Dendritic cell treated with granulocyte-macrophage colony-stimulating factor and Interleukin-4, amounts not matched to agents 40 ng/mL and 50 ng/mL, for 4 days (primary cell): ENCODE results near the gene DCTN4.
"Not testable (repeated sequence)": the region's sequence is repeated elsewhere in the genome, so short reads cannot be mapped to it uniquely, and the experiment has no call there.

Experiments
- H3K27ac Mint-ChIP-seq: one replicate; pipeline ENCODE4 v1.8.0; 2022; ENCODE audit warnings: mild to moderate bottlenecking, mixed read lengths
- H3K27me3 Mint-ChIP-seq: one replicate; pipeline ENCODE4 v1.8.0; 2022; ENCODE audit warnings: mild to moderate bottlenecking, mixed read lengths
- H3K36me3 Mint-ChIP-seq: one replicate; pipeline ENCODE4 v1.8.0; 2022; ENCODE audit warnings: low read depth, mixed read lengths
- H3K4me1 Mint-ChIP-seq: one replicate; pipeline ENCODE4 v1.8.0; 2022; ENCODE audit warnings: low read depth, mixed read lengths
- H3K4me3 Mint-ChIP-seq: one replicate; pipeline ENCODE4 v1.8.0; 2022; ENCODE audit warnings: mild to moderate bottlenecking, moderate library complexity, mixed read lengths
- H3K9me3 Mint-ChIP-seq: one replicate; pipeline ENCODE4 v1.8.0; 2022; ENCODE audit warnings: mixed read lengths
- intact Hi-C: fragments of 100-400 bp; cut with micrococcal nuclease; formaldehyde crosslinking; loops from one replicate; pipeline ENCODE4 v1.15.0; 2022

Gene DCTN4

DNA sequence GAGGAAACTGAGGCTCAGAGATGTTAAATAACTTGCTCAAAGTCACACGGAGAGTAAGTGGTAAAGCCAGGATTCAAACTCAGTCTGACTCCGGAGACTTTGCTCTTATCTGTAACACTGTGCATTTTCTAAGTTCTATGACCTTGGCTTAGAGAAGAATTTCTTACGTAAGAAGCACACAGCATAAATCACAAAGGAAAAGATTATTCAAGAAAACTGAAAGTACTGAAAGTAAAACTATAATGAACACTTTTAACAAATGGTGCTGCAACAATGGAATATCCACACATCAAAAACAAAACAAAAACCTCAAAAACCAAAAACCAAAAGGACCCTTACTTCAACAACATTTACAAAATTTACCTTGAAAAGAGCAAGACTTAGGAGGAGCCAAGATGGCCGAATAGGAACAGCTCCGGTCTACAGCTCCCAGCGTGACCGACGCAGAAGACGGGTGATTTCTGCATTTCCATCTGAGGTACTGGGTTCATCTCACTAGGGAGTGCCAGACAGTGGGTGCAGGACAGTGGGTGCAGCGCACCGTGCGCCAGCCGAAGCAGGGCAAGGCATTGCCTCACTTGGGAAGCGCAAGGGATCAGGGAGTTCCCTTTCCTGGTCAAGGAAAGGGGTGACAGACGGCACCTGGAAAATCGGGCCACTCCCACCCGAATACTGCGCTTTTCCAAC, 16.2 kb downstream of the DCTN4 start:
- H3K9me3 Mint-ChIP-seq, H3K27ac Mint-ChIP-seq, H3K27me3 Mint-ChIP-seq, intact Hi-C loops, H3K4me3 Mint-ChIP-seq: not testable (repeated sequence)
- H3K4me1 Mint-ChIP-seq = peaks cover 56% of the 10 kb centered on the region
- peaks cover 74% of the 10 kb centered on the region for H3K36me3 Mint-ChIP-seq

DNA sequence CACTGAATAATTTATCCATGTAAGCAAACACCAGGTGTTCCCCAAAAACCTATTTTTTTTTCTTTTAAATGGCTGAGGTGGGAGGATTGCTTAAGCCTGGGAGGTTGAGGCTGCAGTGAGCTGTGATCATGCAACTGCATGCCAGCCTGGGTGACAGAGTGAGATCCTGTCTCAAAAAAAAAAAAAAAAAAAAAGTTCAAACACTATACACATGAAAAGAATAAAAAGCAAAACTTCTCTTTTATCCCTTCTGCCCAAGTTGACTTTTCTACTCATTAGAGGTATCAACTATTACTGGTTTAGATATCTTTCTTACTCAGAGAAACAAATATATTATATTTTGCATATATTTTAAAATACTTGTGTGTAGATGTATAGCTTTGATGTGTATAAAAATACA, 17.8 kb downstream of the DCTN4 start:
- Mint-ChIP-seq H3K36me3 (peaks cover 91% of the 10 kb centered on the region), H3K27ac (no peak overlapping the region), H3K4me3 (no peak overlapping the region), H3K4me1 (peaks cover 70% of the 10 kb centered on the region), H3K27me3 (no peaks in the 10 kb centered on the region), H3K9me3 (no peaks in the 10 kb centered on the region)
- intact Hi-C loops = no loop called here

DNA sequence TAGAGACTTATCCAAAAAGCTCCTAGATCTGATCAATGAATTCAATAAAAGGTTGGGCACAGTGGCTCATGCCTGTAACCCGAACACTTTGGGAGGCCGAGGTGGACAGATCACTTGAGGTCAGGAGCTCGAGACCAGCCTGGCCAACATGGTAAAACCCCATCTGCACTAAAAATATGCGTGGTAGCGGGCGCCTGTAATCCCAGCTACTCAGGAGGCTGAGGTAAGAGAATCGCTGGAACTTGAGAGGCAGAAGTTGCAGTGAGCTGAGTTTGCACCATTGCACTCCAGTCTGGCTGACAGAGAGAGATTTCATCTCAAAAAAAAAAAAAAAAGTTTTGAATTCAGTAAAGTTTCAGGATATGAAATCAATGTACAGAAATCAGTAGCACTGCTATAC, 20.0 kb downstream of the DCTN4 start:
- intact Hi-C loops = loop anchor here (5.0 kb wide), 1 partner anchor 53 kb away; no protein-coding TSS in a partner anchor
- Mint-ChIP-seq H3K36me3 (peaks cover 89% of the 10 kb centered on the region), H3K27ac (peak overlapping the region; percentile 63)

GRCh38 chr5:150734579-150735384, 24.0 kb downstream of the DCTN4 start:
- H3K9me3 Mint-ChIP-seq = no peaks in the 10 kb centered on the region
- peaks cover 79% of the 10 kb centered on the region for H3K36me3 Mint-ChIP-seq
- peaks cover 70% of the 10 kb centered on the region for H3K4me1 Mint-ChIP-seq
- no peaks in the 10 kb centered on the region for H3K27me3 Mint-ChIP-seq
- intact Hi-C loops = loop anchor here (2.0 to 5.0 kb wide), 2 partner anchors 44 to 58 kb away; partner anchors contain the start of gene SMIM3
- peak overlapping the region; percentile 82 for H3K4me3 Mint-ChIP-seq
- H3K27ac Mint-ChIP-seq = peak overlapping the region; percentile 97

More for the DNA sequence above, 20.0 kb downstream of the DCTN4 start:
- Mint-ChIP-seq H3K9me3 (no peaks in the 10 kb centered on the region), H3K4me3 (no peak overlapping the region), H3K4me1 (peaks cover 75% of the 10 kb centered on the region), H3K27me3 (no peaks in the 10 kb centered on the region)

- Mint-ChIP-seq H3K27ac (peak overlapping the region; percentile 97), H3K27me3 (no peaks in the 10 kb centered on the region), H3K4me1 (peaks cover 40% of the 10 kb centered on the region), H3K4me3 (no peak overlapping the region), H3K36me3 (peaks cover 69% of the 10 kb centered on the region), H3K9me3 (no peaks in the 10 kb centered on the region)
- intact Hi-C loops = no loop called here
Observed at GRCh38 chr5:150731669-150732242, 27.1 kb downstream of the DCTN4 start.

DNA sequence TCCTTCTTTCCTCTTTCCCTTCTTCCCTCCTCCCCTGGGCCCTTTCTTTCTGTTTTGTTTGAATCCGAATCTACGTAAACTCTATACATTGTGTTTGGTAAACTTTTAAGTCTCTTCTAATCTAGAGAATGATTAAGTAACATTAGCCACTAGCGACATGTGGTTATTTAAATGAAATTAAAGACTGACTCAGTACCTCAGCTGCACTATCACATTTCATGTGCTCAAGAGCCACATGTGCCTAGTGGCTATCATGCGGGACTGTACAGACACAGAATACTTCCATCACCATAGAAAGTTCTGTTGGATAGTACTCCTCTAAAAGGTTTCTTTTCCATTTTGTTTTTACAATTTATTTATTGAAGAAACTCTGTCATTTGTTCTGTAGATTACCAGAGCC, 29.0 kb downstream of the DCTN4 start:
- intact Hi-C loops = no loop called here
- H3K27ac Mint-ChIP-seq = peak overlapping the region; percentile 97
- H3K27me3 Mint-ChIP-seq = no peaks in the 10 kb centered on the region
- peaks cover 56% of the 10 kb centered on the region for H3K36me3 Mint-ChIP-seq
- no peak overlapping the region for H3K4me3 Mint-ChIP-seq
- peaks cover 23% of the 10 kb centered on the region for H3K4me1 Mint-ChIP-seq
- no peaks in the 10 kb centered on the region for H3K9me3 Mint-ChIP-seq

DNA sequence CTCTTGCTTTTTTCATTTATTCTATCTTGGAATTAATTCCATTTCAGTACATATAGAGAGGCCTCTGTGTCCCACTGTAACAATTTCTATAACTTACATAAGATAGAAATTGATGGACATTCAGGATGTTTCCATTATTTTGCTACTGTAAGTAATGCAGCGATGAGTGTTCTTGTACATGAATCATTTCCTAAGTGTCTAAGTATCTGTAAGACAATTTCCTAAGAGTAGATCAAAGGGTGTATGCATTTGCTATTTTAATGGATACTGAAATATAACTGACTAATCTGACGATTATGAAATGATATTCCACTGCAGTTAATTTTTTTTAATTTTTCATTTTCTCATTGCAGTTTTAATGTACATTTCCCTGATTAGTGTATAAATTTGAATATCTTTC, 35.0 kb downstream of the DCTN4 start:
- H3K4me3 Mint-ChIP-seq = no peak overlapping the region
- no peaks in the 10 kb centered on the region for H3K27me3 Mint-ChIP-seq
- no peaks in the 10 kb centered on the region for H3K4me1 Mint-ChIP-seq
- H3K9me3 Mint-ChIP-seq = no peaks in the 10 kb centered on the region
- intact Hi-C loops = no loop called here
- peaks cover 65% of the 10 kb centered on the region for H3K36me3 Mint-ChIP-seq
- no peak overlapping the region for H3K27ac Mint-ChIP-seq

- Mint-ChIP-seq H3K27ac (no peak overlapping the region), H3K36me3 (peaks cover 88% of the 10 kb centered on the region), H3K4me3 (no peak overlapping the region), H3K9me3 (no peaks in the 10 kb centered on the region), H3K27me3 (no peaks in the 10 kb centered on the region), H3K4me1 (no peaks in the 10 kb centered on the region)
- intact Hi-C loops = no loop called here
Observed at GRCh38 chr5:150710165-150710564, 48.7 kb downstream of the DCTN4 start.

DNA sequence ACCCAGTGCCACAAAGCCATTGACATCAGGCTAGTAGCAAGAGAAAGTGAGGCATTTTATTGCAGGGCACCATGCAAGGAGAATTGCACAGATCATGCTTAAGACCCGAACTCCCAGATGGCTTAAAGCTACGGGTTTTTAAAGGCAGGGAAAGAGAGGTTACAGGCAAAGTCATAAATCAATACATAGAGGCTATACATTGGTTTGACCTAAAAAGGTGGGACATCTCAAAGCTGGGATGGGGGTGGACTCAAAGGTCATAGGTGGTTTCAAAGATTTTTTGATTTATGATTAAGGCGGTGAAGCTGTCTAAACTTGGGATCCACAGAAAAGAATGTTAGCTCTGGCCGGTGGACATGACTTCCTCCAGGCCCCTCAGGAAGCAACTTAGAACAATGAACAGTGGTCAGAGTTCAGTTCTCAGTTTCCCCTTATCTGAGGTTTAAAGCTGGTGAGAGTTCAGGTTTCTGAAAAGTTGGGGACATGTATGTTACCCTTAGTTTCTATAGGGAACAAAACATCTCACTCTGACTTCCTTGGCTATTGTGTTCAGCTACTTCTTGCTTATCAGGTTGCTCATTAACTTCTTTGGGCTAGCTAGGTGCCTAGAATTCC, 51.9 kb downstream of the DCTN4 start:
- no peaks in the 10 kb centered on the region for H3K4me1 Mint-ChIP-seq
- intact Hi-C loops = loop anchor here (10.0 kb wide), 1 partner anchor 252 kb away; no protein-coding TSS in a partner anchor
- H3K27ac Mint-ChIP-seq = no peak overlapping the region
- H3K9me3 Mint-ChIP-seq = no peaks in the 10 kb centered on the region
- H3K27me3 Mint-ChIP-seq = no peaks in the 10 kb centered on the region
- peaks cover 63% of the 10 kb centered on the region for H3K36me3 Mint-ChIP-seq
- no peak overlapping the region for H3K4me3 Mint-ChIP-seq

- H3K27me3 Mint-ChIP-seq = no peaks in the 10 kb centered on the region
- intact Hi-C loops = loop anchor here (10.0 kb wide), 1 partner anchor 249 kb away; no protein-coding TSS in a partner anchor
- H3K4me1 Mint-ChIP-seq = no peaks in the 10 kb centered on the region
- peaks cover 34% of the 10 kb centered on the region for H3K36me3 Mint-ChIP-seq
- no peak overlapping the region for H3K27ac Mint-ChIP-seq
- H3K4me3 Mint-ChIP-seq = no peak overlapping the region
- H3K9me3 Mint-ChIP-seq = no peaks in the 10 kb centered on the region
Observed at GRCh38 chr5:150703762-150704161, 55.1 kb downstream of the DCTN4 start.

DNA sequence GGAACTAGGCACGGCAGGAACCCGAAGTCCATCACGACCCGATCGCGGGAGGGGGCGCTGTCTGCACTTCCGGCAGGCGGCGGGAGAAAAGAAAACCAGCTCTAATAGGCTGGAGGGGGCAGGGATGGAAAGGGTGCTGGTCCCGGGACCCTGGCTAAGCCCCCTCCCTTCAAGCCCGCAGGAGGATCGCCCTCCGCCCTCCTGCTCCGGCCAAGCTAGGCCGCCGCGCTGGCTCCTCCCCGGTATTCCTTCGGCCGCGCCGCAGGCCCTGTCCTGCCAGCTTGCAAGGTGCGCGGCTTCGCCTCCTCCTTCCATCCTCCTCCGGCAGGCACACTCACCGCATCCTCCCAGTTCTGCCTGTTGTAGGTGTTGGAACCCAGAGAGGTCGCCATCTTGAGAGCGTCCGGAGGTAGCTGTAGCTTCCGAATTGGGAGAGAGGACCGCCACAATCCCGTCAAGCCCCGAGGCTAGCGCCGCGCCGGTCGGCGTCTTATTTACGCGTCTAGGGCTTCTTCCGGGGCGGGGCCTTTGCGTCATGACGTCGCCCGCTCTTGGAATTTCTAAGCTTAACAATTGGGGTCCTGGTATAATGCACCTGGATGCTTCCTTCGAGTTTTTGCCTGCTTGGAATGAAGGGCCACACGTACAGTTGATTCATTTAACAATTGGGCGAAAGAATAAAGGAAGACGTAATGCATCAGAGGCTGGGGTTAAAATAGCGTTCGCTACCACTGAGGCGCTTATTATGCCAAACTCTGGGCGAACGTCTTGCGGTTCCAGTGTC, 58.0 kb downstream of the DCTN4 start, which contains the start of gene RBM22:
Gene RBM22, minus strand, starts transcription at position 469 of the 784 bp plus-strand sequence. Its CDS starts 77 bp downstream, at position 392.
- no peak within 1 kb of the TSS for H3K27ac Mint-ChIP-seq
- intact Hi-C loops = loop anchor here (10.0 kb wide), 1 partner anchor 246 kb away; no protein-coding TSS in a partner anchor
- H3K4me3 Mint-ChIP-seq = no peak within 1 kb of the TSS
- H3K9me3 Mint-ChIP-seq = no peaks in the 10 kb centered on the region
- H3K36me3 Mint-ChIP-seq = peaks cover 41% of the 10 kb centered on the region
- no peaks in the 10 kb centered on the region for H3K27me3 Mint-ChIP-seq
- no peaks in the 10 kb centered on the region for H3K4me1 Mint-ChIP-seq

DNA sequence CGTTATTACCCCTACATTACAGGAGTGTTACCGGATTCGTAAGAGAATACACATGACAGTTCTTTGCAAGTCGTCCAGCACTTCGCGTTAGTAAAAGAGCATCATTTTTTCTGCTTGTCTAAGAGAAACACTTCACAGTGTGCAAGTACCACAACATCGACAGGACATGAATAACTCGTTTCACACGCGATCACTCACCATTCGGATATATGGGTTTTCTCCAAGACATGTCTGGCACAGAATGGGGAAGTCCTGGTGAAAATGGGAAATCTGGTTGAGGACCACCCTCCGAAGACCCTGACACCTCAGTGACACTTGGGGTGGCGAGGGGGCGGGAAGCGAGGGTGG, 58.6 kb downstream of the DCTN4 start:
- no peaks in the 10 kb centered on the region for H3K27me3 Mint-ChIP-seq

DNA sequence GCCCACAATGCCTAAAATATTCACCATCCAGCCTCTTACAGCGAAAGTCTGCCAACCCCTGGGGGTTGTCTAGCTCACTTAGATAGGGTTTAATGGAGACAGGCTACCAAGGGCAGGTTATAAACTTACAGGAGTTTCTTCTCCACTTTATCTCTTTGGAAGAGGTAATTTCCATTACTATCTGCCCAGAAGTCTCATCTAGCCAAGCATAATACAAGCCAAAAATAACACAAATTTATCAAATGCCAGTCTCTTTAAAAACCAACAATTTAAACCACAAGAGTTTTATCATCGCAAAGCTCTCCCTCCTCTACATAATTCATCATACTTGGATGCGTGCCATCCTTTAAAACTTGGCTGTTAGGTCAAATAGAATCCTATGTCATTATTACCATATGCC, 64.2 kb downstream of the DCTN4 start:
- intact Hi-C loops = no loop called here
- H3K4me3 Mint-ChIP-seq = no peak overlapping the region
- no peaks in the 10 kb centered on the region for H3K4me1 Mint-ChIP-seq
- no peak overlapping the region for H3K27ac Mint-ChIP-seq
- H3K9me3 Mint-ChIP-seq = no peaks in the 10 kb centered on the region
- H3K27me3 Mint-ChIP-seq = no peaks in the 10 kb centered on the region
- H3K36me3 Mint-ChIP-seq = peaks cover 90% of the 10 kb centered on the region

More for the DNA sequence above, 58.6 kb downstream of the DCTN4 start:
- H3K4me1 Mint-ChIP-seq = no peaks in the 10 kb centered on the region
- H3K36me3 Mint-ChIP-seq = peaks cover 41% of the 10 kb centered on the region
- no peak overlapping the region for H3K4me3 Mint-ChIP-seq
- intact Hi-C loops = loop anchor here (10.0 kb wide), 1 partner anchor 245 kb away; no protein-coding TSS in a partner anchor
- no peaks in the 10 kb centered on the region for H3K9me3 Mint-ChIP-seq
- no peak overlapping the region for H3K27ac Mint-ChIP-seq
